GM18519 (cell line): ENCODE data around the gene TF.

Experiments
- ATAC-seq: cut with Tn5 transposase; IDR thresholded peaks from one replicate; pipeline ENCODE4 v1.9.1; 2021; ENCODE audit warnings: mild to moderate bottlenecking, moderate library complexity; ENCODE audit not compliant: unreplicated experiment, low FRiP score

The TF gene

GRCh38 chr3:133746712-133747066, 496 bp downstream of the TF start:
- ATAC-seq, result no peak

GRCh38 chr3:133747373-133747772, 1.2 kb downstream of the TF start:
- no peak for ATAC-seq

- no peak for ATAC-seq
Observed at GRCh38 chr3:133747907-133748639, 1.9 kb downstream of the TF start.

GRCh38 chr3:133749427-133750258, 3.5 kb downstream of the TF start:
- ATAC-seq, result no peak

GRCh38 chr3:133750259-133750656, 4.1 kb downstream of the TF start:
- ATAC-seq, result no peak

GRCh38 chr3:133753107-133753778, 7.0 kb downstream of the TF start:
- ATAC-seq, result no peak

GRCh38 chr3:133753779-133754164, 7.6 kb downstream of the TF start:
- no peak for ATAC-seq

- no peak for ATAC-seq
Observed at GRCh38 chr3:133754455-133754854, 8.3 kb downstream of the TF start.

GRCh38 chr3:133754973-133755828, 9.0 kb downstream of the TF start:
- no peak for ATAC-seq

GRCh38 chr3:133756716-133757694, 10.8 kb downstream of the TF start:
- no peak for ATAC-seq

GRCh38 chr3:133757701-133758567, 11.7 kb downstream of the TF start:
- ATAC-seq, result no peak

- ATAC-seq, result no peak
Observed at GRCh38 chr3:133758568-133758928, 12.4 kb downstream of the TF start.

GRCh38 chr3:133758964-133759739, 13.0 kb downstream of the TF start:
- no peak for ATAC-seq

GRCh38 chr3:133759740-133760305, 13.6 kb downstream of the TF start:
- no peak for ATAC-seq

- no peak for ATAC-seq
Observed at GRCh38 chr3:133760916-133761315, 14.7 kb downstream of the TF start.

- ATAC-seq, result no peak
Observed at GRCh38 chr3:133761605-133762484, 15.7 kb downstream of the TF start.
